ENCODE measurements around the gene MPPE1.
"Not testable (repeated sequence)": the region's sequence is repeated elsewhere in the genome, so short reads cannot be mapped to it uniquely, and the experiment has no call there.

Gene MPPE1

DNA sequence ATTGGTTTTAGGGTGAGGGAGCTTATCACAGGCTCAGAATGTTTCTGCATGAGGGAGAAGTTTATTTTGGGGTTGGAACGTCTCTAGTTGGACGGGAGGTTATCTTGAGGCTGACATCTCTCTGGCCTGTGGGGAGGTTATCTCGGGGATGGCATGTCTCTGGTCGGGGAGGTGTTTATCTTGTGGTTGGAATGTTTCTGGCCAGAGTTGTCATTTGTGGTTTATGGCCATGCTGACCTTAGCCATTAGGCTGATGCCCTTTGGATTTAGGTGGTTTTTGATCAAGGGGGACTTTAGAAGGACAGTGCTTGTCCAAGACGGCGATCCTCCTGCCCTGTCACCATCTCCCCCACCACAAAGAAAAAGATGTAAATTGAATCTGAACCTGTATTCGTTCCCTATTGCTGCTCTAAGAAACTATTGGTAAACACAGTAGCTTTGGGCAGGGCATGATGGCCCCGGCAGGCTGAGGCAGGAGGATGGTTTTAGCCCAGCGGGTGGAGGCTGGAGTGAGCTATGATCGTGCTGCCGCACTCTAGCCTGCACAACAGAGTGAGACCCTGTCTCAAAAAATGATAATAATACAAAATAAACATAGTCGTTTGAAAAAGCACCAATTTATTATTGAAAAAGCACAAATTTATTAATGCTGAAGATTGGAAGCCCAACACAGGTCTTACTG is 17.8 kb upstream of the MPPE1 start:
- no peak for DNase-seq (ENCODE audit: low read depth)

DNA sequence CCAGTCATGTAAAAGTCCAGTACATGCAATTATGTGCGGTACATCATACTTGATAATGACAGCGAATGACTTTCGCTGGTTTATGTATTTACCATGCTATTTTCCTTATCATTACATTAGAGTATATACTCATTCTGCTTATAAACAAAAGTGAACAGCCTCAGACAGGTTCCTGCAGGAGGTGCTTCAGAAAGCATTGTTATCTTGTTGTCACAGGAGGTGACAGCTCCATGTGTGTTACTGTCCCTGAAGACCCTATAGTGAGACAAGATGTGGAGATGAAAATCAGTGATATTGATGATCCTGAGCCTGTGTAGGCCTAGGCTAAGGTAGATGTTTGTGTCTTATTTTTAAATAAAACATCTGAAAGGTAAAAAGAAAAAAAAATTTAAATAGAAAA is 15.3 kb upstream of the MPPE1 start:
- DNase-seq (ENCODE audit: low read depth): no peak

DNA sequence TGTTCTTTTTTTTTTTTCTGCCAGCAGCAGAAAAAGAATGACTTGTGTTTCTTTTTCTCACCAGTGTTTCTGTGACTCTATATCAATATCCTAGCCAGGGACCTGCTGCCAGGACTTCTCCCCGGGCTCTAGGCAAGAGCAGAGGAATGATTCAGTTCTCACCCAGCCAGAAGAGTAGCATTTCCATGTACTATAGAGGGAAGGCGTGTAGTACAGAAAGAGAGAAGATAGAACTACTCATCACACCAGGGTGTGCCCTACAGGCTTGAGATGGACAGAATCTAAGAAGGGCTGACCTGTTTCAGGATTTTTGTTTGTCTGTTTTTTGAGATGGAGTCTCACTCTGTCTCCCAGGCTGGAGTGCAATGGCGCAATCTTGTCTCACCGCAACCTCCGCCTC is 11.4 kb upstream of the MPPE1 start:
- DNase-seq (ENCODE audit: low read depth): not testable (repeated sequence)

GRCh38 chr18:11916880-11917279 is 8.8 kb upstream of the MPPE1 start:
- DNase-seq (ENCODE audit: low read depth): not testable (repeated sequence)

GRCh38 chr18:11909591-11910026 is 1.5 kb upstream of the MPPE1 start:
- DNase-seq (ENCODE audit: low read depth): no peak

DNA sequence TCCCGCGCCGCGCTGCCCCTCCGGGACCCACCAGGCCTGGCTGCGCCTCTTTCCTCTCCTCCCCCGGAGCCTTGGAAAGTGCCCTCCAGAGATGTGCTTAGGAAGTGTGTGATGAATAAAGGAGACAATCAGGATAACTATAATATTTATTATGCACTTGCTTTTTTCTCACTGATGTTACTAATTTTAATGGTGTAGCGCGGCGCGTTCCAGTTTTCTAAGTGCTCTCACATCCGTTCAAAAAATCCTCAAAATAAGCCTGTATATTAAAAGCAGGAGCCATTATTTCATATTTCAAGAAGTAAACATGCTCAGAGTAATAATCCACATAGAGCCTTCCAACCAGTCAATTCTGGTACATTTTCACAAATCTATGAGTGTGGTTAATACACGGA is 941 bp upstream of the MPPE1 start:
- no peak for DNase-seq (ENCODE audit: low read depth)

DNA sequence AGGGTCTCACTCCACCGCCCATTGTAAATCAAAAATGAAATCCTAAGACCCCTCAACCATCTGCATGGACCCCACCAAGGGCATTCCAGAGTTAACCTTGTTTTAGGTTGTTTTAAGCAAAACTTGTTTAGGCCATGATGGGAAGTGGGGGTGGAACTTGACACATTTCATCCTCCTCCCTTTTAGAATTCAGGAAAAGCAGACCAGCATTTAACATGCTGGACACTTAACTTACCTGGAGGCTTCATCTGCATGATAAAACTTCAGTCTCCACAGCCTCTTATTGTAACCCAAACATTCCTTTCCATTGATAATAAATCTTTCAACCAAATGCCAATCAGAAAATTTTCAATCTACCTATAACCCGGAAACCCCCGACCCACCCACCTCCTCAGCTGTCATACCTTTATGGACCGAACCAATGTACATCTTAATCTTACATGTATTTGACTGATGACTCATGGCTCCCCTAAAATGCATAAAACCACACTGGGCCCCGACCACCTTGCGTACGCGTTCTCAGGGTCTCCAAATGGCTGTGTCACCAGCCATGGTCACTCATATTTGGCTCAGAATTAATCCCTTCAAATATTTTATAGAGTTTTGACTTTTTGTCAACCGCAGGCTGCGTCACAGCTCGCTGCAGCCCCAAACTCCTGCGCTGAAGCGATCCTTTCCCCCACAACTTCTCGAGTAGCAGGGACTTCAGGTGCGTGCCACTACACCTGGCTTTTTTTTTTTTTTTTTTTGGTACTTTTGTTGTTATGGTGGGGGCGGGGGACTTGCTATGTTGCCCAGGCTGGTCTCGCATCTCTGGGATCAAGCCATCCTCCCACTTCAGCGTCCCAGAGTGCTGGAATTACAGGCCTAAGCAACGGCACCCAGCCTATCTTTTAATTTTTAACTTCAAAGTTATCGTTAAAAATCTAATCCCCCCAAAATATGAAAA is 917 bp downstream of the MPPE1 start:
- no peak for DNase-seq (ENCODE audit: low read depth)

- DNase-seq (ENCODE audit: low read depth): no peak
These were observed 1.9 kb downstream of the MPPE1 start for GRCh38 chr18:11906176-11906575.

DNA sequence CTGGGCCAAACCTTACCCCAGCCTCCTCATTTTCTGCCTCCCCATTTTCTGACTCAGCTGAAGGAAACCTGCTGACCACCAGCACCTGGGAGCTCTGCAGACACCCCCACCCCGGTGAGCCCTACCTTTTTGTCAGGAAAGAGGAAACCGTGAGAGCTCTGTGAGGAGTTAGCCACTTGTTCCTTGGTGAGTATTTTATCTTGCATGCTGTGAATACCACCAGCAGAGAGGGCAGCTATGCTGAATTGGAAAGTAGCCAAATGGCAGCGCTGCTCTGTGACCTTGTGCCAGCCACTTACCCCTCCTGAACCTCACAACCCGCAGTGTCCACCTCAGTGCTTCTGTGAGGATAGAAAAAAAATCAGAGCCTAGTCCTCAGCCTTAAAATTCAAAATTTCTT is 2.5 kb downstream of the MPPE1 start:
- no peak for DNase-seq (ENCODE audit: low read depth)

DNA sequence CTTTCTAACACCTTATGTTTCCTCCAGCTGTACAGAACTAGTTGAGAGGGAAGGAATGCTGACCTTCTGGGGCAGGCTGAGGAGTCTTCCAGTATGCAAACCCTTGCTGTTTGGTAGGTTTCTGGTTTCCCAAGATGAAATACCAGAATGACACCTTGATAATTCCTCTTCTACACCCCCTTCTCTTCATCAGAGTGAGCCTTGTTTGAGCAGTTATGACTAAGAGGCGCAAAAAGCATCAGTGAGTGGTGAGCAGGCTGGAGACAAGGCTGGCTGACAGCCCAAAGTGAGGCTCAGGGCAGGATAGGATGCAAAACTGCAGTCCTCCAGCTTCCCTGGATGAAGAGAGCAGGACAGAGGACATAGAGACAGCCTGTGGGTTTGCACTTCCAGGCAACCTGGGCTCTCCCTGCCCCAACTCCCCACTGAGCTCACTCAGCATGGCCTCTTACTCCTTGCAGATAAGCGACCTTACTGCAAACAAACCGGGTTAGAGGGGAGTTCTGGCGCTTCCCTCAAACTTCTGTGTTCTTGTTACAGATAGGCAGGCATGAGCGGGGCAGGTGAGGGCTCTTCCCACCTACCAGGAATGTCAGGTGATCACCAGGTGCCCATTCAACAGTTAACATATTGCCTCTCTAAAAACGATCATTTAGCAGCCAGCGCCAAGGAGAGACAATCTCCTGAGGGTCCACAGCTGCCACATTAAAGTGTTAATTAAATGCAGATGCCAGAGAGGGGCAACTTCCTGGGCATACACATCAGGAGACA is 5.4 kb downstream of the MPPE1 start:
- no peak for DNase-seq (ENCODE audit: low read depth)

DNA sequence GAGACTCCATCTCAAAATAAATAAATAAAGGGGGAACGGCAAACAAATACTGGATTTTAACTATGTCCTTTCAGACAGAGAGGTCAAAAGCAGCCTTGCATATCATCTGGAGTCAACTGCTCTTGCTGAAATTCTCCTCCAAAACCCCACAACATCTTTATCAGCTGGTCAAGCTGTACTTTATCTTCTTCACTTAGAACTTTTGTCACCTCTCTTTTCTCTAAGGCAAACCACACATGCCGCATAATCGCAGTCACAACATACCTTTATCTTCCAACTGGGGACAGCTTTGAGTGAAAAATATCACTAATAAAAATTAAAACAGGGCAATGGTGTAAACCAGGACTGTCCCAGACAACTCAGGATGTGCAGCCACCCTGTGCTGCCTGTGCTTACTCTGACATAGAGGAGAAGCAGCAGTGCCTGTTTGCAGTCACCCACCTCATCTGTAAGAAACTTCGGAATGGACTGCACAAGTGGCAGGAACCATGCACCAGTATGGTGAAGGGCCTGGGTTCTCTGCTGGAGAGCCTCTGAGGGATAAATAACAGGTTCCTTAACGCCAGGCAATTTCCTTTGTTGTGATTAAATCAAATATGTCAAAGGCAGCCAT is 6.2 kb downstream of the MPPE1 start:
- DNase-seq (ENCODE audit: low read depth): no peak

DNA sequence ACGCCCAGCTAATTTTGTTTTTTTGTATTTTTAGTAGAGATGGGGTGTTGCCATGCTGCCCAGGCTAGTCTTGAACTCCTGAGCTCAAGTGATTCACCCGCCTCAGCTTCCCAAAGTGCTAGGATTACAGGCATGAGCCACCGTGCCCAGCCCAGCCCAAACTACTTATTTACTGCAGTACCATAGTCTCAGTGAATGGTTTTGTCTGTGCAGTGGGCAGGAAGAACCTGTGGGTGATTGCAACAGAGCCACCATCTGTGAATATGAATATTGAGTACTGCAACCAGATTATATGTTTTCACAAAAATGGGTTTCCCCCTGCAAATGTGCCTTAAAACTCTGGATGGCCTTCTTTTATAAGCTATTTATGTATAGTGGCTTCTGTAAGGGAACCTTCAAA is 9.1 kb downstream of the MPPE1 start:
- no peak for DNase-seq (ENCODE audit: low read depth)

- DNase-seq (ENCODE audit: low read depth): no peak
These were observed 10.3 kb downstream of the MPPE1 start for GRCh38 chr18:11897781-11898180.

- not testable (repeated sequence) for DNase-seq (ENCODE audit: low read depth)
These were observed 15.7 kb downstream of the MPPE1 start for GRCh38 chr18:11892438-11892837.

- DNase-seq (ENCODE audit: low read depth): no peak
These were observed 16.4 kb downstream of the MPPE1 start for GRCh38 chr18:11891737-11892136.

DNA sequence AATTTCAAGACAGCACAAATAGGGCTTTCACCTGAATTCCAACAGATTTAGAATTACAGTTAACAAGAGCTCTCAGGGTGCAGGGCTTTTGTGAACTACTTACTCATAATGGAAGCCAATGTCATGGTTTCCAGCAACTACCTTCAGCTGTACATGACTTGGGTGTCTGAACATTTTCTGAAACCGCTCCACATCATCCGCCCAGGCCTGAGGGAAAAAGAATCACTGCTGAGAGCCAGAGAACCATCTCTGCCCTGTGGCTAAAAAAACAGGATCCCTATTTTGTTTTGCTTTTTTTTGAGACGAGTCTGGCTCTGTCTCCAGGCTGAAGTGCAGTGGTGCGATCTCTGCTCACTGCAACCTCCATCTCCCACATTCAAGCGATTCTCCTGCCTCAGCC is 18.8 kb downstream of the MPPE1 start:
- DNase-seq (ENCODE audit: low read depth): no peak

DNA sequence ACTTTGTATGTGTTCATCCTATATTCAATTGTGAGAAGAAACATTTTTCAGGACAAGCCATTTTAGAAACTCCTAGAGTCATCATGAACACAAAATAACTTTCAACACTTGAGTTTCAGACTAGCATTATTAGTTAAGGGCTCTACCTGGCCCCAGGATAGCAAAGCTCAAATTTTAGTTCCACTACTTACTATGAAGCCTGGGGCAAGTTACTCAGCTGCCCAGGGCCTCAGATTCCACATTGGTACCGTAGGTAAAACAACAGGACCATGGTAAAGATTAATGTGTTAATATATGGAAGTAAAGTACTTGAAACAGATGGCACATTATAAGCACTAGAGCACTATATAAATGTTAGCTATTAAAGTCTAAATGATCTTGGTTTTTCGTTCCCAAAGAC is 19.4 kb downstream of the MPPE1 start:
- DNase-seq (ENCODE audit: low read depth): no peak

- no peak for DNase-seq (ENCODE audit: low read depth)
These were observed 20.6 kb downstream of the MPPE1 start for GRCh38 chr18:11887328-11888128.

DNA sequence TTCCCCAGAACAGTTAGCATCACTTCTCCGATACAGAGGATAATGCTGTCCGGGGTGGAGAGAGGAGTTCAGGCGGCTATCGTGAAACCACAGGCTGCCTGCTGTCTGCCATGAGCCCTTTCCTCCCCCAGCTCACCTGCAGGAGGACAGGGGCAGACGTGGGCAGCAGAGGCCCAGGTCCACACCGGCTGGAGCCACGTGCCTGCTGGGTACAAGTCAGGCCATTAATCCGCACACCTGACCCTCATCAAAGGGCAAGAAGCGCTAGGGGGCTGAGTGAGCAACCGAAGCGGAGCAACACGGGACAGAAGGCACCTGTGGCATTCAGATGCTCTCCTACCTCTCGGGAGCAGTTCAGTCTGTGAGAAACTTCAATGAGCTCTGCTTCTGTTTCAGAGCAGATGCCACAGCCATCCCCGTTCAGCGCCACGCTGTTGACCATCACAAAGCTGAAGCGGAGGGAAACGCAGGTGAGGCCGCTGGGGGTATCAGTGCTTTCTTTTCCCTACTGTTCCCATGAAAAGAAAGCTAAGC is 21.5 kb downstream of the MPPE1 start:
- no peak for DNase-seq (ENCODE audit: low read depth)

- DNase-seq (ENCODE audit: low read depth): no peak
These were observed 22.7 kb downstream of the MPPE1 start for GRCh38 chr18:11885278-11885947.

Data from activated T-cell treated with anti-CD3 and anti-CD28 coated beads for 48 hours (primary cell).